ENCODE data around the gene PNPLA7. TPM values are rescaled to one million over a fixed set of nuclear protein-coding genes. Genes with fewer than 3 reads are reported as not detected.
"Not testable (repeated sequence)": the region's sequence is repeated elsewhere in the genome, so short reads cannot be mapped to it uniquely, and the experiment has no call there.

The PNPLA7 gene
- total RNA-seq, 1 donor from 2014 or later: 13.5 TPM

DNA sequence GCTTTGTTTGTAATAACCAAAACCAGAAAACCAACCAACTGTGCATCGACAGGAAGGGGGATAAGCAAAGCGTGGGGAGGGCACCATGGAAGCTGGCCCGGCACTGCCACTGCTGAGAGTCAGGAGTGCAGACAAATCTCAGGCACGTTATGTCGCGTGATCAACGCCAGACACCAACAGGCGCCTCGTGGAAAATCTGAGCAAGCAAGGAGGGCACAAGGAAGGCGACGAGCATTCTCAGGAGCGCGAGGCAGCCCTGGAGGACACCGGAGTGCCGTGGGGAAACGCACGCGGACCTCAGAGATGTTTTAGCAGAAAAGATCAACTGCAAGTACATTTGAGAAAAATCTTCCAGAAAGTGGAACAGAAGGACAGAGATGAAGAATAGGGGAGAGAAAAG, 75.9 kb downstream of the PNPLA7 start:
- Histone ChIP-seq H3K4me1 (no peaks in the 10 kb centered on the region), H3K36me3 (peaks cover 0 to 10% of the 10 kb centered on the region in 2 donors), H3K27me3 (no peaks in the 10 kb centered on the region), H3K9me3 (peaks cover 7 to 9% of the 10 kb centered on the region in 2 donors), H3K27ac (no peak overlapping the region), H3K4me3 (no peak overlapping the region)
- no peak for TF ChIP-seq CTCF (IDR thresholded peaks at IDR 0.05)
- intact Hi-C loops (cut with DNase I): no loop called here
- no peak for DNase-seq (ENCODE audit: low spot score in 2 of 2)

- peaks cover 0 to 6% of the 10 kb centered on the region in 2 donors for H3K36me3 ChIP-seq
- no peak overlapping the region for H3K4me3 ChIP-seq
- peaks cover 7 to 8% of the 10 kb centered on the region in 2 donors for H3K9me3 ChIP-seq
- H3K27me3 ChIP-seq: no peaks in the 10 kb centered on the region
- H3K4me1 ChIP-seq: no peaks in the 10 kb centered on the region
- TF ChIP-seq CTCF (IDR thresholded peaks at IDR 0.05): no peak
- intact Hi-C loops (cut with DNase I): no loop called here
- H3K27ac ChIP-seq: no peak overlapping the region
- no peak for DNase-seq (ENCODE audit: low spot score in 2 of 2)
Measured at GRCh38 chr9:137470785-137471184, 79.4 kb downstream of the PNPLA7 start.

DNA sequence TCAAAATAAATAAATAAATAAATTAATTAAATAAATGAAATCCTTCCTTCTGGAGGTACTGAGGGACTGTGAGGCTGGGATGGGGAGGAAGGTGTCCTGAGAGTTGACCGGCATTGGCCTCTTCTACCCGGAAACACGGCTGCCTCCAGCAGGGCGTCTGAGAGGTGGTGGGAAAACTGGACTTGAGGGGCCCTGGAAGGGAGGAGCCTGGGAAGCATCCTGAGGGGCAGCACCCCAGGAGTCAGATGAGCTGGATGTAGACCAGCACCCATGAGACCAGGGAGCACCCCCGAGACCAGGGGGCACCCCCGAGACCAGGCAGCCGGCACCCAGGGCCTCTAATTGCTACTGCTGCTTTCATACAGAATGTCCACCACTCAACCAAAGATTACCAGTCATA, 82.3 kb downstream of the PNPLA7 start:
- Histone ChIP-seq H3K27me3 (no peaks in the 10 kb centered on the region), H3K4me1 (no peaks in the 10 kb centered on the region), H3K27ac (no peak overlapping the region), H3K36me3 (no peaks in the 10 kb centered on the region), H3K9me3 (no peaks in the 10 kb centered on the region), H3K4me3 (no peak overlapping the region)
- TF ChIP-seq CTCF (IDR thresholded peaks at IDR 0.05): no peak
- intact Hi-C loops (cut with DNase I): no loop called here
- DNase-seq (ENCODE audit: low spot score in 2 of 2): no peak

DNA sequence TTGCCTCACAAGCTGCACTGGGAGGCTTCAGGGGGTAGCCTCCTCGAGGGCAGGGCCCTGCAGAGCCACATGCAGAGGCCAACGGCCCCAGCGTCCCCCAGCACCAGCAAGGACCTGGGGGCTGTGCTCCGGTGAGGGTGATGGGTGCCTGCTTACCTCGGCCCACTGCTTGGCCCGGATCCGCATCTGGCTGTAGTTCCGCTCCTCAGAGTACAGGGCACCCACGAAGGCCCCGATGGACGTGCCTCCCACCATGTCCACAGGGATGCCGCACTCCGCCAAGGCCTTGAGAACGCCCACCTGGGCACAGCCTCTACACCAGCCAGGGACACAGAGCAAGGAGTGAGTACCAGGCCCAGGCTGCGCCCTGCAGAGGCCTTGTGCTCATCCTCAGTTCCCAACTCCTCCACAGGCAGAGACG, 83.0 kb downstream of the PNPLA7 start:
- no peak overlapping the region for H3K4me3 ChIP-seq
- H3K36me3 ChIP-seq: no peaks in the 10 kb centered on the region
- no peak for TF ChIP-seq CTCF (IDR thresholded peaks at IDR 0.05)
- H3K4me1 ChIP-seq: no peaks in the 10 kb centered on the region
- intact Hi-C loops (cut with DNase I): no loop called here
- H3K27ac ChIP-seq: no peak overlapping the region
- no peak for DNase-seq (ENCODE audit: low spot score in 2 of 2)
- H3K27me3 ChIP-seq: no peaks in the 10 kb centered on the region
- H3K9me3 ChIP-seq: no peaks in the 10 kb centered on the region

- H3K27me3 ChIP-seq; H3K9me3 ChIP-seq; H3K36me3 ChIP-seq; H3K4me3 ChIP-seq; DNase-seq (ENCODE audit: low spot score in 2 of 2); H3K27ac ChIP-seq; H3K4me1 ChIP-seq; intact Hi-C loops (cut with DNase I): not testable (repeated sequence)
Measured at GRCh38 chr9:137466389-137467085, 83.7 kb downstream of the PNPLA7 start.

GRCh38 chr9:137465720-137466388, 84.3 kb downstream of the PNPLA7 start:
- Histone ChIP-seq H3K27me3 (no peaks in the 10 kb centered on the region), H3K27ac (no peak overlapping the region), H3K36me3 (no peaks in the 10 kb centered on the region), H3K4me1 (no peaks in the 10 kb centered on the region), H3K4me3 (no peak overlapping the region), H3K9me3 (no peaks in the 10 kb centered on the region)
- no peak for DNase-seq (ENCODE audit: low spot score in 2 of 2)
- intact Hi-C loops (cut with DNase I): no loop called here
- no peak for TF ChIP-seq CTCF (IDR thresholded peaks at IDR 0.05)

Data from ascending aorta (tissue), 2 donors.